NK-92 treated with Interleukin-12 subunit alpha and Interleukin-12 subunit beta, amount 100 ng/mL, for 24 hours (cell line): Measurements from ENCODE around the gene CORIN.

Experiments used
- DNase-seq: peaks from one replicate; lab custom pipeline; 2025; lab: John Stamatoyannopoulos, UW

CORIN gene

DNA sequence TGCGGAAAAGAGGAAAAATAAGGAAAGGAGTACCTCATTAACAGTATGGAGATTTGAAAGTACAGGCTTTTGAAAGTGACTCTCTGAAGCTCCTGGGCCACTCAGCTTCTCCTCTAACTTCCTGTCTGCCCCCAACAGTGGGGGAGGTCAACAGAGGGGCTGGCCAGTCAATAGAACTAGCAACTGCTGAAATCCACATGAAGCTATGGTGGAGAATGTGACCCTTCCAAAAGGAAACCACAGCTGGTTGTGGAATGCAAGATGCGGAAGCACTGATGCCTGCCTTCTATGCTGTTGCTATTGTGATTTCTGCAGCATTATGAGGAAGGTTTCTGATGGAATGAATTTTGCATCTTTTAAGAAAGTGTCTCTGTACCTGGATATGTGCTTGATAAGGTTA, 2.4 kb downstream of the CORIN start:
- DNase-seq, result no peak

- no peak for DNase-seq
Measured at GRCh38 chr4:47831026-47831679, 6.7 kb downstream of the CORIN start.

- DNase-seq, result no peak
Measured at GRCh38 chr4:47830265-47831025, 7.4 kb downstream of the CORIN start.

- no peak for DNase-seq
Measured at GRCh38 chr4:47829438-47829837, 8.4 kb downstream of the CORIN start.

DNA sequence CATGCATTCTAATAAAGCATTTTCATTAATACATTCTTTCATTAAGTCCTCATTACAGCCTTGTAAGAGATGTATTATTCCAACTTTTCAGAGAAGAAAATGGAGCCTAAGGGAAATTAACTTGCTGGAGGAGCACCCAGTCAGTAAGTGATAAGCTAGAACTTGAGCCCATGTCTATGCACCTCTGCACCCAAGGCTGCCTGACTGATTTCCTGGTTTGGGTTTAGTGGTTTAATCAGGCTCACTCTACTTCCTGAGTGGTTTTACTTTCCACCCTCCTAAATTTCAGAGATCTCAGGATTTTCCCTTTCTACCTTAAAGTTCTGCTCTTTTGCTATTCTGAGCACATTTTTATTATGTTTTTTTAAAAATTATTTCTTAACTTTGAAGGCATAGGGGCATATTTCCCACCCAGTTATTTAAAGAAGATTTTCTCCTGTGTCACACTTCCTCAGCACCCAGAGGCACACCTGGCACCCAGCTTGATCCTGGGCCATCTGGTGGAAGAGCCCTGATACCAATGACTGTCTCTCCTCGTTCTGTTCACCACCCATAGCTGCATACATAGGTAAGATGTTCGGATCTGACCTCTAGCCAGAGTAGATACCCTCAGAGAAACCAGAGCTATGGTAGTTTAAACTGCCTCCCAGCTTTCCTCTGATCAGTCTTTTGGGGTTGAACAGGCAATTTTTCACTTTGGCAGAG, 10.4 kb downstream of the CORIN start:
- no peak for DNase-seq

- DNase-seq, result no peak
Measured at GRCh38 chr4:47824840-47825239, 13.0 kb downstream of the CORIN start.

DNA sequence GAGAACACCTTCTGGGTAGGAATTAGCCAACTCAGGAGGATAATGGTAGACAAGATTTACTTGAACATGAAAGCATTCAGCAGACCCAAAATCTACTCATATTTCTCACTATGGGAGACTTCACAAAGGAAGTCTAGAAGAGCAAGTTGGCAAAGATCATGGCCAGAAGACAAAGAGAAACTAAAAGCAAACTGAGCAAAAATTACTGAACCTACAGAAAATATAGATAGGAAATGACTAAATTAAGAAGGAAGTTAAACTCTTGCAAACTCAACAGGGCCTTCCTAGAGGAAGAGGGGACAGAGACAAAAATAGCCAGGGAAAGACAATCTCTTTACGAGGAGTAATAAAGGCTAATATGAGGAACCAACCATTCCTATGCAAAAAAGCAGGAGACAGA, 18.7 kb downstream of the CORIN start:
- DNase-seq, result no peak

GRCh38 chr4:47817275-47817674, 20.6 kb downstream of the CORIN start:
- no peak for DNase-seq

DNA sequence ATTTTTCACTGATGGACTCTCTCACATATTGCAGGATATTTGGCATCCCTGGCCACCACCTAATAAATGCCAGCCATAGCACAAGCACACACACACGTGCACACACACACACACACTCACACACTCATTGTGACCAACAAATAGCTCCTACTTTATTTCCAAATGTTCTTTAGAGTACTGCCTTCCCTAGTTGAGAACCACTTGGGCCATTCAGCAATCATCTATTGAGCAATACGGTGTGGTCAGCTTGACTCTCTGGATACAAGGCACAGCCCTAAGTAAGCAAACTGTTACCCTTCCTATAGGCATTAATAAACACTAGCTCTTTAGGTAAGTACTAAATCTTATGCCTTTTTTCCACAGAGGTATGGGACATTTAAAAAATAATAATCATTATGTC, 21.1 kb downstream of the CORIN start:
- no peak for DNase-seq

- DNase-seq, result no peak
Measured at GRCh38 chr4:47814618-47815295, 23.1 kb downstream of the CORIN start.

- DNase-seq, result no peak
Measured at GRCh38 chr4:47809654-47810203, 28.1 kb downstream of the CORIN start.

DNA sequence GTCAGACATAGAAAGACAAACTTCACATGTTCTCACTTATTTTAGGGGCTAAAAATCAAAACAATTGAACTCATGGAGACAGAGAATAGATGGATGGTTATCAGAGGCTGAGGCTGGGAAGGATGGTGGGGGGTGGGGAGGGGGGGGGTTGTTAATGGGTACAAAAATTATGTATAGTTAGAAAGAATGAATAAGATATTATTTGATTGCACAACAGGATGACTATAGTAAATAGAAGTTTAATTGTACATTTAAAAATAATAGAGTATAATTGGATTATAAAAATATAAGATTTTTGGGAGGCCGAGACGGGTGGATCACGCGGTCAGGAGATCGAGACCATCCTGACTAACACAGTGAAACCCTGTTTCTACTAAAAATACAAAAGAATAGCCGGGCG, 33.3 kb downstream of the CORIN start:
- no peak for DNase-seq

GRCh38 chr4:47801481-47802002, 36.3 kb downstream of the CORIN start:
- DNase-seq, result no peak

DNA sequence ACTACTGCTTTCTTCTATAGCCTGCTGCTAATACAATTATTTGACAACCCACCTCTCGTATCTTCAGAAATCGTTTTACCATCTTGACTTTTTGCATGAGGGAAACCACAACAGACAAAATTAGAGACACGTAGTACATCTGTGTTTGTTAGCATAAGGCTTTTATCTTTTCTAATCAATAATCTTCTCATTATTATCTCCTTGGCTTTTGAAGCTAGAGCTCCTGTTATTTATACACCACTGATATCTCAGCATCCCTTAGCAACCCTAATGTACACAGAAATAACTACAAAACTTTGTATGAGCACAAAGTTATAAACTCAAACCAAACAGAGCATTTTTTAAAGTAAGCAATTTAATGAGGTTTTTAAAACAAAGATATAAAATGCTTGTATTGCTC, 39.7 kb downstream of the CORIN start:
- no peak for DNase-seq

DNA sequence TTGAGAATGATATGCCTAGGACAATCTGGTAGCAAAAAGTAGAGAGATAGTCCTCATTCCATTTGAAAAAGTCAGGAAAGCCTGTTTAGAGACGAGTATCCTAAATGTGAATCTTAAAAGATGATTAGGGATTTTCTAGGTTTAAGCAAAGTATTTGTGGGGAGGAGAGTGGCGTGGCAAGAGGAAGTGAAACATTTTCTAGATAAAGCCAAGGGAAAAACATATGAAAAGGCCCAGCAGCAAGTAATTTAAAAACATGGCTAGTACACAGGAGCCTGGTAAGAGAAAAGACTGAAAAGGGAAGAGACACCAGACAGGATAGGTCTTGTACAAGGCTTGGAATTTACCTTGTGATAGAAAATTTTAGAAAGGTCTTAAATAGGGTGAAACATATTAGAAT, 45.9 kb downstream of the CORIN start:
- no peak for DNase-seq

- no peak for DNase-seq
Measured at GRCh38 chr4:47790105-47790504, 47.8 kb downstream of the CORIN start.

- DNase-seq, result no peak
Measured at GRCh38 chr4:47788126-47788525, 49.7 kb downstream of the CORIN start.

- DNase-seq, result no peak
Measured at GRCh38 chr4:47786958-47787370, 50.9 kb downstream of the CORIN start.

DNA sequence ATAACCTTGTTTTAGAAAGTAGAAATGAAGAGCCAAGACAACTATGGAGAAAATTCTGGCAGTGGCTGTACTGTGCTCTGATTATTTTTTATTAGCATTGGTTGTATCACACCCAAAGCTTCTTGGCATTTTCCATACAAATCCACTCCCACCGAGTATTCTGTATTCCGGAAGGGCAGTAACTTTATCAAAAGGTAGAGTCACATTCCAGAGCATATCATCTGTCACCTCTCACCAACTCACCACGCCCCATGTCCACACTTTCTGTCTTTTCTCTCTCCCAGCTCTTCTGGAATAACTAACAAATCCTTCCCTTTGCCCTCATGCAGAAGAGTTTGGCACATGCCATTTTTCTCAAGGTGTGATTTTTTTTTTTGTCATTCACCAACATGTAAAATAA, 52.7 kb downstream of the CORIN start:
- DNase-seq, result no peak

GRCh38 chr4:47784222-47784621, 53.6 kb downstream of the CORIN start:
- no peak for DNase-seq

- no peak for DNase-seq
Measured at GRCh38 chr4:47776353-47776752, 61.5 kb downstream of the CORIN start.

- no peak for DNase-seq
Measured at GRCh38 chr4:47774079-47774478, 63.8 kb downstream of the CORIN start.
